PFSK-1 (cell line): ENCODE results near the gene ATF5. TPM values are rescaled to one million over a fixed set of nuclear protein-coding genes. Genes with fewer than 3 reads are reported as not detected.
A peak's percentile ranks its signal among the peaks of the same experiment; 100 is the strongest.

ENCODE experiments used
- FOXP2 ChIP-seq: optimal IDR thresholded peaks from 2 replicates; pipeline ENCODE3; 2011; ENCODE audit warnings: borderline replicate concordance, control low read depth, inconsistent platforms; ENCODE audit not compliant: insufficient read depth; ENCODE audit errors: extremely low read length, extremely low read depth
- POLR2AphosphoS5 ChIP-seq: IDR thresholded peaks from 2 replicates; pipeline ENCODE4 v1.6.1; 2012; ENCODE audit warnings: low read depth, mild to moderate bottlenecking, control low read depth, low read length, moderate library complexity
- REST ChIP-seq, 2 experiments: IDR thresholded peaks; 2 replicates each; pipeline versions ENCODE4 v1.6.1 to v1.8.0; 2011 to 2012; ENCODE audit warnings: low read depth in 2 of 2, low read length in 2 of 2, control low read depth in 1 of 2, inconsistent platforms in 1 of 2, mild to moderate bottlenecking in 1 of 2, moderate library complexity in 1 of 2; ENCODE audit not compliant: insufficient read depth in 1 of 2
- SIN3A ChIP-seq: IDR thresholded peaks from 2 replicates; pipeline ENCODE4 v1.6.1; 2012; ENCODE audit warnings: mild to moderate bottlenecking, low read length, moderate library complexity, borderline replicate concordance; ENCODE audit not compliant: insufficient read depth
- TAF1 ChIP-seq: IDR thresholded peaks from 2 replicates; pipeline ENCODE4 v1.6.1; 2012; ENCODE audit warnings: low read length, control low read depth, borderline replicate concordance; ENCODE audit not compliant: insufficient read depth
- polyA plus RNA-seq: library from polyadenylated mRNA; unstranded; fragments of >200 nt; gene quantifications from one replicate; pipeline ENCODE4 v1.2.1, GENCODE V29; 2012; ENCODE audit warnings: low read depth, missing spikeins; ENCODE audit not compliant: insufficient read length

Gene ATF5, protein sequence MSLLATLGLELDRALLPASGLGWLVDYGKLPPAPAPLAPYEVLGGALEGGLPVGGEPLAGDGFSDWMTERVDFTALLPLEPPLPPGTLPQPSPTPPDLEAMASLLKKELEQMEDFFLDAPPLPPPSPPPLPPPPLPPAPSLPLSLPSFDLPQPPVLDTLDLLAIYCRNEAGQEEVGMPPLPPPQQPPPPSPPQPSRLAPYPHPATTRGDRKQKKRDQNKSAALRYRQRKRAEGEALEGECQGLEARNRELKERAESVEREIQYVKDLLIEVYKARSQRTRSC
- polyA plus RNA-seq = 195 TPM

- TF ChIP-seq TAF1 (peak; percentile 60; the same call in 1 of the 2 replicates), POLR2AphosphoS5 (peak; percentile 87; the same call in 1 of the 2 replicates), SIN3A (no peak; the same call in 1 of the 2 replicates)
Measured at GRCh38 chr19:49929121-49929610, at the start of gene ATF5, which contains the start of gene NUP62. Gene ATF5 (plus strand): TSS chr19:49929205. CDS start chr19:49930851, 1,646 bp downstream. Gene NUP62 (minus strand): TSS chr19:49929504. CDS start chr19:49909807, 19,697 bp downstream.

GRCh38 chr19:49879243-49879963, 49.6 kb upstream of the ATF5 start:
- TF ChIP-seq REST (IDR thresholded peaks at IDR 0.05; ENCODE audit: insufficient read depth in 1 of 2, low read depth in 2 of 2, low read length in 2 of 2) (no peak), TAF1 (no peak), SIN3A (no peak), FOXP2 (no peak), POLR2AphosphoS5 (no peak)

DNA sequence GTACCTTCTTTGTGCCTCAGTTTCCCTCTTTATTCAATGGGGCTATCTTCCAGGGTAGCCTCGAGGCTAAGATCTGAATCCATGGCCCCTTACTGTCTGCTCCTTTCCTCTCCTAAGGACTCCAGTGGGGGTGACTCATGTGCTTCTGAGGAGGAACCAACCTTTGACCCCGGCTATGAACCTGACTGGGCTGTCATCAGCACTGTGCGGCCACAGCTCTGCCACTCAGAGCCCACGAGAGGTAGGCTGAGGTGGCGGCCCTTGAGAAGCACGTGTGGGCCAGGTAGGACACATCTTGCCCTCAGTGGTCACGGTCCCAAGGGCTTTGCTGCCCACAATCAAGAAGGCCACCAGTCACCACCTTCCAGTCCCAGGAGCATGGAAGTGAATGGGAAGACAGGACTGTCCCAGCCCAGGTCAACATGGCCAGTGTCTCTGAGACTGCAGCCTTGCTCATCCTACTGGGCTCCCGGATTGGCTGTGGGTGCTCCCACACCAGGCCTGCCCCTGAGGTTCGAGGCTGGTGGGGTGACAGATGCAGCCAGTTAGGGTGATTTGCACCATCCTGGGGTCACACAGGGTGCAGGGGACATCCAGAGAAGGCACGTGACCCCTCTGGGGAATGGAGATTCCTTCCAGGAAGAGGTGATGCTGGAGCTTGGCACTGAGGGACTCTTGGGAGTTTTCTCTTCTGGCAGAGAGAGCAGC, 48.7 kb upstream of the ATF5 start:
- TF ChIP-seq SIN3A (no peak), TAF1 (no peak), POLR2AphosphoS5 (no peak), FOXP2 (no peak), REST (IDR thresholded peaks at IDR 0.05; ENCODE audit: insufficient read depth in 1 of 2, low read depth in 2 of 2, low read length in 2 of 2) (no peak)

DNA sequence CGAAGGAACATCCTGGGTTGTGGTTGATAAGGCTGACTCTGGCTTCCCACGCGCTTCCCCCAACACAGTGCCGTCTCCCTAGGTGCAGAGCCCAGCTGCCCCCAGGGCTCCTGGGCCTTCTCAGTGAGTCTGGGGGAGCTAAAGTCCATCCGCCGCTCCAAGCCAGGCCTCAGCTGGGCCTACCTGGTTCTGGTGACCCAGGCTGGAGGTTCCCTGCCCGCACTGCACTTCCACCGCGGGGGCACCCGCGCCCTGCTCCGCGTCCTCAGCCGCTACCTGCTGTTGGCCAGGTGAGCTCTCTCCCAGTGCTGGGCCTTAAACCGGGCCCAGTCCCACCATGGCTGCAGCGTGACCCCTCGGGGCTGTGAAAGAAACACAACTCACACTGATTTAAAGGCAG, 47.8 kb upstream of the ATF5 start:
- TF ChIP-seq REST (IDR thresholded peaks at IDR 0.05; ENCODE audit: insufficient read depth in 1 of 2, low read depth in 2 of 2, low read length in 2 of 2) (no peak), SIN3A (no peak), POLR2AphosphoS5 (no peak), FOXP2 (no peak), TAF1 (no peak)

GRCh38 chr19:49881672-49882394, 47.2 kb upstream of the ATF5 start:
- TF ChIP-seq SIN3A (no peak), FOXP2 (no peak), POLR2AphosphoS5 (no peak), TAF1 (no peak), REST (IDR thresholded peaks at IDR 0.05; ENCODE audit: insufficient read depth in 1 of 2, low read depth in 2 of 2, low read length in 2 of 2) (no peak)
